Activated naive CD4-positive, alpha-beta T cell treated with anti-CD3 and anti-CD28 coated beads, Interleukin-2, amount 50 U/mL, for 16 hours (primary cell): ENCODE measurements around the gene TOR1AIP2.

Source experiments
- DNase-seq: peaks from one replicate; pipeline ENCODE4 v3.0.0-alpha.2; 2020

The TOR1AIP2 gene

DNA sequence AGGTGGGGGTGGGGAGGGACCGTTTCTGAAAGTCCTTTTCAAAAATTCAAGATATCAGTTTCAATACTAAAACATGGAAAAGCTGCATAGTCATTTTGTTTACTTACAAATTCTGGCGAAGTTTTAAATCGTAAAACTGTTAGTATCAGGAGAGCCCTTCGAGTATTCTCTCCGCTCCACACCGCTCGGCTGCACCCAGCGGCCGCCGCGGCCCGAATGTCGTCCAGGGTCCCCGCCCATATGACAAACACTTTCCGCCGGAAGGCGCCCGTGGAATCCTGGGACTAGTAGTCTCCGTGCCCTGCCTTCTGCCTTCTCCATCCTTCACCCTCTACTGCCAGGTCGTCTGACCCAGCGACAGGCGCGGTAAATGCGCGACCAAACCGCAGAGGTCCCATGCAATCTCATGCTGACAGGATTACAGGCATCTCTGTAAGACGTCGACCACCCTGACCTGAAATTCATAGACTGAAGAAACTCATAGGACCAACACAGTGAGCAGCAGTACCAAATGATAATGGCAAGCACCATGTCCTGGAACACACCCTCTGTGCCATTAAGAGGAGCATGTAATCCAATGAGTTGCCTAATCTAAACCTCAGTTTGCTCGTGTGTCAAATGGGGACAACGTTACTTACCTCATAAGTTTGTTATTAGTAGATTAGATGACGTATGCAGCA is at the start of gene TOR1AIP2:
TSS of gene TOR1AIP2 (minus strand) at position 218 of the 680 bp plus-strand sequence. CDS start 25,138 bp downstream, outside the sequence.
- peak; percentile 87 for DNase-seq

DNA sequence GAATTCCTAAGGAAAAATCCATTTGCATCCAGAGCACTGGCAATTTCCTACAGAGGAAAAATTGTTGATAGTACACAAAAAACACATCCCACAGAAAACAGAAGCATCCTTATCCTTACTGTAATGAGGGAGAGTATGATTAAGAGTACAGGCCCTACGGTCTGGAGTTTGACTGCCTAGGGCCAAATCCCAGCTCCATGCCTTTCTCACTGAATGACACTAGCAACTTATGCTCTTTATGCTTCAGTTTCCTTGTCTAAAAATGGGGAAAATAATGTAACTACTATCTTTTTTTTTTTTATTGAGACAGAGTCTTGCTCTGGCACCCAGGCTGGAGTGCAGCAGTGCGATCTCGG is 49.2 kb upstream of the TOR1AIP2 start:
- no peak for DNase-seq

DNA sequence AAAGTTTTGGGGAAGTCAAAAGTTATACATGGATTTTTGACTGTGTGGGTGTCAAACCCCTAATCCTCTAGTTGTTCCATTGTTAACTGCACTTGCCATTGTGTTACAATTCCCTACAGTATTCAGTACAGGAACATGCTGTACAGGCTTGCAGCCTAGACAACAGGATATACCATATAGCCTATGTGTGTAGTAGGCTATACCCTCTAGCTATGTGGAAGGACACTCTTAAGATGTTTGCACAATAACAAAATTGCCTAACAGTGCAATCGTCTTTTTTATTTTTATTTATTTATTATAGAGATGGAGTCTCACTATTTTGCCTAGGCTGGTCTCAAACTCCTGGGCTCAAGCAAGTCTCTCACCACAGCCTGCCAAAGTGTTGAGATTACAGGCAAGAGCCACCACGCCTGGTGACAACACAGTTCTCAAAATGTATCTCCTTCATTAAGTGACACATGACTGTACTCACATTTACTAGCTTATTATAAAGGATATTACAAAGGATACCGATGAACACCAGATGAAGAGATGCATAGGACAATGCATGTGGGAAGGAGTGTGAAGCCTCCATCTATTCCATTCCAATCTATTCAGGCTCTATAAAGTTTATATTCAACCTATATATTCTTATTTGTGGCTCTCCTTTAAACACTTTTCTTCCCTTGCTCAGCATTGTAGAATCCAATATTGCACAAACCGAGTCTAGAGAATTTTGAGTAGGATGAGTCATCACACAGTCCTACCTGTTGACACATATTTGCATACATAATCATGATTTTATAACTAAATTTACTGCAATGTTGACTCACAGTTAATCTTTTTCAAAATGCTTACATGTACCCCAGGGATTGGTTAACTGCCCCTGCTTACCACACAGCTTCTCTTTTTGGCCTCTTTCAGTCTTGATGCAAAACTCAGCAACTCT is 48.6 kb upstream of the TOR1AIP2 start:
- DNase-seq = no peak

DNA sequence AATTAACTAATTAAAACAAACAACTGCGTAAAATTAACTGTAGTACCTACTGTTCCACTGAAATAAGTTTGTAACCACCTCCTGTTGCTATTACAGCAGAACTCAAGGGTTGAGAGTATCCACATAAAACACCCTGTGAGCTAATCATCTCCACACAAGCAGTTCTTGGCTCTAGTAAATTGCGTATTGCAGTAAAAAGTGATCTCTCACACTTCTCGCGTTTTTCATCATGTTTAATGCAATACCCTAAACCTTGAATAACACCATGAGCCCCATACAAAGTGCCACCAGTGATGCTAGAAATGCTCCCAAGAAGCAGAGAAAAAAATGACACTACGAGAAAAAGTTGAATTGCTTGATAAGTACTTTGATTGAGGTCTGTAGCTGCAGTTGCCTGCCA is 47.7 kb upstream of the TOR1AIP2 start:
- no peak for DNase-seq

DNA sequence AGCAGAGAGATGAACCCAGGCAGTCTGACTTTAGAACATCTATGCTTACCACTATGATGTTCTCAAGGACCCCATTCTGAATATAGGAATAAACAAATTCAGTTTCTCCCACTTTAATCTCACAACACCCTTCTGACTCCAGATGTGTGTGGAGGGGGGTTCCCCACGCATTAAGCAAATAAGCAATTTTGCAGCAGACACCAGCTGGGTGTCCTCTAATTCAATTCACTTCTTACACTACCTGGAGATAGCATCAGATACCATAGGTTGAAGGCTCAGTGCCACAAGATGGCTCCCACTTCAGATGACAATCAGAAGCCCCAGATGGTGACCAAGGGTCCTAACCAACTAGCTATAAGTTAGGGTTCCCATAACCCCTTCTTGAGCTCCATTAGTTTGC is 46.7 kb upstream of the TOR1AIP2 start:
- DNase-seq = no peak

DNA sequence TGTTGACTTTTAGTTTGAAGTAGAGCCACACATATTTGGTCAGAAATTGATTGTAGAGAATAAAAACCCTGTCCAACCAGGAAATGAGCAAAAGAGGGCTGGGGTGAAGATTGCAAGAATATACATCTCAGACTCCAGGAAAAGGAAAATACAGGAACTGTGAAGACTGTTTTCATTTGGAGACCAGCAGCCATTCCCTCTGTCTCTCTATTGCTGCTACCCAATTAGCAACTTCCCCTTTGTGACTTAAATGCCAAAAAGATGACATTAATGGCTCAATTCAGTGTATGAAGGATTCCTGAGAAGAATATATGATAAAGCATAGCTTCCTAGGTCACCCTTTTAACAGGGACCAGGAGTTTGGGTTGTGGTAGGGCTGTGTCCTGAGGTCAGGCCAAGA is 45.4 kb upstream of the TOR1AIP2 start:
- DNase-seq = no peak

DNA sequence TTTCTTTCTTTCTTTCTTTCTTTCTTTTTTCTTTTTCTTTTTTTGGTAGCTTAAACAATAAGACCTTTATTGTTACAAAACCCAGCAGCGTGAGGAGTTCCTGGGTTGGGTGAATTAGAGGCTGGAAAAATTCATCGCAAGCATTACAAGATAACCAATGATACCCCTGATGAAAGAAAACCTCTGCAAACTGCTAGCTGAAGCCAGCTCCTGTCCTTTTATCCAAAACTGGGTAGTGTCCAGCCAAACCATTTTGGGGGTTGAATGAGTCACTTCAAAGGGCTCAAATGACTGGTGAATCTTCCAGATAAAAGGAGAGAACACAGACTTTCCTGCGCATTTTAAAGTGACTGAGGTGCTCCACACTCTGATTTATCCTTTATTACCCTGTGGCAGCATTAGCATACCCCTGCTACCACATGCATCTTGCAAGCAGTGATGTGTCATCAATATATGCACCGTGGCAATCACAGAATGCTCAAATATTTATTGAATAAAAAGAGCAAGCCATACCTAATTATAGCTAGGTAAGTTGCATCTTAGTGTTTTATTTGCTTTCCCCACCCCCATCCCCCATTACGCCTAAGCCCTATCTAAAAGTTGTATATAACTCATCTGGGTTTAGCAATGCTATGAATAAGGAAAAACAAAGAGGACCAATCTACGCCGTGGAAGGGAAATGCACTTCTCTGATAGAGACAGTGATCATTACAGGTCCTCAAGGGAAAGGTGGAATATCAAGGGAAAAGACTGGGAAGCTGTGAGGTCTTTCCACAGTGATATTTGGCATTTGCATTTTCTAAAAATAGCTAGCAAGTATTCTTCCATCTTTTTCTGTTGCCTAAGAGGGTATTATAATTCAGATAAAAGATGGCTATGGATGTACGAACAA is 44.6 kb upstream of the TOR1AIP2 start:
- no peak for DNase-seq

DNA sequence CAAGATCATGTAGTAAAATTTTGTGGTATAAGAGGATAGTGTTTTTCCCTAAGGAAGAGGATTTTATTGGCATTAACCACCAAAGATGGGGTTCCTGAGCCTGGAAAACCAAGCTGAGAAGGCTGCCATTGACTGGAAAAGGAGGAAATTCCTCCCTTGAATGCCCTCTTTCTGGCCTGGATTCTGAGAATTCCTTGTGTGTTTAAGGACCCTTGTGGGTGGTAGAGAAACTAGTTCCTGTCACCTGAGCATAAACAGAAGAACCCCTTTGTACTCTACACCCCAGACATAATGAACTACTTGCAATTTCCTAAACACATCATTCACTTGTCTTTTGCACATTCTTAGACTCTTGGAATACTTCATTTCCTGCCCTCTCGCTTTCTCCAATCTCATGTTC is 43.9 kb upstream of the TOR1AIP2 start:
- no peak for DNase-seq

DNA sequence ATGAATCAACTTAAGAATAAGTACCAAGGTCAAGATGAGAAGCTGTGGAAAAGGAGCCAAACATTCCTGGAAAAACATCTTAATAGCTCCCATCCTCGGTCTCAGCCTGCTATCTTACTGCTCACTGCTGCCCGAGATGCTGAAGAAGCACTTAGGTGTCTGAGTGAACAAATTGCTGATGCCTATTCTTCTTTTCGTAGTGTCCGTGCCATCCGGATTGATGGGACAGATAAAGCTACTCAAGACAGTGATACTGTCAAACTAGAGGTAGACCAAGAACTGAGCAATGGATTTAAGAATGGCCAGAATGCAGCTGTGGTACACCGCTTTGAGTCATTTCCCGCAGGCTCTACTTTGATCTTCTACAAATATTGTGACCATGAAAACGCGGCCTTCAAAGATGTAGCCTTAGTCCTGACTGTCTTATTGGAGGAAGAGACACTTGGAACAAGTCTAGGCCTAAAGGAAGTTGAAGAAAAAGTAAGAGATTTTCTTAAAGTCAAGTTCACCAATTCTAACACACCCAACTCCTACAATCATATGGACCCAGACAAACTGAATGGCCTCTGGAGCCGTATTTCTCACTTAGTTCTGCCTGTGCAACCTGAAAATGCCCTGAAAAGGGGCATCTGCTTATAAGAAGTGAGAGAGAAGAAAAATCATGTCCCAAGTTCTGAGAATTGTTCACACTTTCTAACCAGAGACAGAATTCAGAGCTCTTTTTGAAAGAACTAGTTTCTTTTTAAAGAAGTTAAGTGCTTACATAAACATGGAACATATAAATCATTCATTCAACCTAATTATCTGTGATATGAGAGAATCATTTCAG is 40.2 kb upstream of the TOR1AIP2 start:
- DNase-seq = no peak

DNA sequence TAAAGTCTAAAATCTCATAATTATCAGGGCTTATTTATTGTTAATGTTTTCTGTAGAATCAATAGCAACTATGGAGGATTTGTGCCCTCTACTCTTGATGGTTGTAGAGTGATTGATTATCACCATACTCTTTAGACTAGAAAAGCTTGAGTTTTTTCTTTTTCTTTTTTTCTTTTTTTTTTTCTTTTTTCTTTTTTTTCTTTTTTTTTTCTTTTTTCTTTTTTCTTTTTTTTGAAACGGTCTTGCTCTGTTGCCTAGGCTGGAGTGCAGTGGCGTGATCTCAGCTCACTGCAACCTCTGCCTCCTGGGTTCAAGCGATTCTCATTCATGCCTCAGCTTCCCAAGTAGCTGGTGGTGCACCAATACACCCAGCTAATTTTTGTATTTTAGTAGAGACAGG is 34.2 kb upstream of the TOR1AIP2 start:
- no peak for DNase-seq

DNA sequence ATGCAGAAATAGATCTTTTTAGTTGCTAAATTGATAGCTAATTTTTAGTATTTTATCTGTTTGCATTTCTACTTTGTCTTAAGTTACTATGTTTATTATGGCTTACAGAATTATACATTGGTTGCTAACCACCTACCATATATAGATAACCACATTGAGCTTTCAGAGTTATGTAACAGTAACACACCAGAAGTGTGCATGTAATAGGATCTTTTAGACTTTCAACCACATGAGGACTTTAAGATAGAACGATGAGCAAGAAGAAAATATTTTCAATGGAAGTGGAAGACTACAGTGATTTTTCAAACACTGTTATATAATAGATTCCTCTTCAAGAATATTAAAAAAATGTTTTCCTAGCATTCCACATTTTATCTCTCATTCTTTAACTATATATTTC is 33.3 kb upstream of the TOR1AIP2 start:
- no peak for DNase-seq

DNA sequence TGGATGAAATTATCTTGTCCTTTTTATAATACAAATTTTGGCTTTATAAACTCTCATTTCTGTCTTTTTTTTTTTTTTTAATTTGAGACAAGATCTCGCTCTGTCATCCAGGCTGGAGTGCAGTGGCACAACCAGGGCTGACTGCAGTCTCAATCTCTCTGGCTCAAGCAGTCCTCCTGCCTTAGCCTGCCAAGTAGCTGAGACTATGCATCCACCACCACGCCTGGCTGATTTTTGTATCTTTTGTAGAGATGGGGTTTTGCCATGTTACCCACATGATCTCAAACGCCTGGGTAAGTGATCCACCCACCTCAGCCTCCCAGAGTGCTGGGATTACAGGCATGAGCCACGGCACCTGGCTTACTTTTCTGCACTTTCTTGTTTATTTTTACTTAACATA is 12.0 kb upstream of the TOR1AIP2 start:
- no peak for DNase-seq

DNA sequence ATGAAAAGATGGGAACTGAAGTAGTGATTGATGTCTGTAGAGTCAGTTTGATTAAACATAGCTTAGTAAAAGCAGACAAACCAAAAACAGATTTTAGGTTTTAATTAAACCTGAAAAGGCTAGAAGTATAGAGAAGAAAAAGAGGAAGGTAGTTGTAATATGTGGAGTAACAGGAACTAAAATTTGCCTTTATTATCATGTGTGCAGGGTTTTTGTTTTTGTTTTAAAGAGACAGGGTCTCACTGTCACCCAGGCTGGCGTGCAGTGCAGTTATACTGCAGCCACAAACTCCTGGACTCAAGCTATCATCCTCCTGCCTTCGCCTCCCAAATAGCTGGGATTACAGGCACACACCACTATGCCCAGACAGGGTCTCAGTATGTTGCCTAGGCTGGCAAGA is 10.5 kb upstream of the TOR1AIP2 start:
- DNase-seq = no peak

DNA sequence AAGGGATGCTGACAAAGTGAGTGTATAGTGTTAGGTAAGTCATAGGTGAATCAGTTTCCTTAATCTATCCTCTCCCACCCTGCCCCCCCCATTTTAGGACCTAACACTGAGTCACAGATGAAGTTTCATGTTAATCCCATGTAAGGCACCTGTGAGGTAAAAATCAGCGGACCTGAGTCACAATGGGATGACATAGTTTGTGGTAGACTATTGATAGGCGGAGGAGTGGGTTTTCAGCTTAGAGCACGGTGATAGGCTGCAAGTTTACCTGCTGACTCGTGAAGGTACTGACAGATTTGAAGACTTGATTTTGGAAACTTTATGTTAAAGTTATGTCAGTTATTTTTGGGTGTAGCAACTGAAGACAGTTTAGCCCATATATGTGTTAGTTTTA is 6.1 kb upstream of the TOR1AIP2 start:
- DNase-seq = peak; percentile 63

DNA sequence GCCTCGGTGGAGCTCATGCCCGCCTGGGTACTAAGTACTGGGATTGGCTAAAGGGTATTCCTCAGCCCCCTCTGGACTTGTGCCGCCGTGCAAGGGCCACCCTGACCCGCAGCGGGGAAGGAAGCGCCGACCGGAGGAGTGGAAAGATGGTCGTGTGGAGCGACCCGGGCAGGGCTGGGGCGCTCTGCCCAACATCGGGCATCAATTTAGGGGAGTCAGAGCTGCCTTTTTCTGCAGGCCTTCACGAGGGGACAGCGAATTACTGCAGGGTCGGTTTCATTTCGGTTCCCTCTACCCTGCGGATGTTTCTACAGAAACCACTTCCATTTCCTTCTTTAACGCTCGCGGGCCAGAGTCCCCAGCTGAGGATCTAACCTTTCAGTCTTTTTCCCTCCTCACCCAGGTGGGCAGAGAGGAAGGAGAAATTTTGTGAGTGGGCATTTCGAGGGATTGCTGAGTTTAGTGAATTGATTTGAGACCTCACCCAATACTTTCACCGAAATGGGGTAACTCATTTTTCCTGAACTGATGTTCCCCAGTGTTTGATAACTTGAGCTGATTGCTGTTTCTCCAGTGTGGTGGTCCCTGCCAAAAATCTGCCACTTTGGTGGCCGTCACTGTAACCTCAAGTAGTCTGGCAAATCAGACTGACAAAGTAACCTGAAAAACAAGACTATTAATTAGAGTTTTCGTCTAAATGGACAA is 5.6 kb upstream of the TOR1AIP2 start:
- no peak for DNase-seq

DNA sequence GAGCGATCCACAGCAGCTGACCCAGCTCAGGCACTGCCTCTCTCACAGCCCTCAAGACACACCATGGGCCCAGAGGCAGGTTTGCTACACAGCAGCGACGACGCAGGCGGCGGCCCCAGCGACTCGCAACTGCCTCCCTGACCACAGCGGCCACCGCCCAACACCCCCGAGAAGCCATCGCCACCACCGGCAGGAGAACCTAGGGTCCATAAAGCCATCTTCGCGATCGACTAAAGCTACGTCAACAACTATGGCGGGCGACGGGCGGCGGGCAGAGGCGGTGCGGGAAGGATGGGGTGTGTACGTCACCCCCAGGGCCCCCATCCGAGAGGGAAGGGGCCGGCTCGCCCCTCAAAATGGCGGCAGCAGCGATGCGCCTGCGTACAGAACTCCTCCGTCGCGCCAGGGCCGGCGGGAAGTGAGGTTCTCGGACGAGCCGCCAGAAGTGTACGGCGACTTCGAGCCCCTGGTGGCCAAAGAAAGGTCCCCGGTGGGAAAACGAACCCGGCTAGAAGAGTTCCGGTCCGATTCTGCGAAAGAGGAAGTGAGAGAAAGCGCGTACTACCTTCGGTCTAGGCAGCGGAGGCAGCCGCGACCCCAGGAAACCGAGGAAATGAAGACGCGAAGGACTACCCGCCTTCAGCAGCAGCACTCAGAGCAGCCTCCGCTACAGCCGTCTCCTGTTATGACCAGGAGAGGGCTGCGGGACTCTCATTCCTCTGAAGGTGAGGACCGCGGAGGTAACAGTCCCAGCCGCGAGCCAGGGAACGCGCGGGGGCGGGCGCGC is 4.8 kb upstream of the TOR1AIP2 start, which contains the start of gene TOR1AIP1:
TSS of gene TOR1AIP1 (plus strand) at position 33 of the 787 bp plus-strand sequence. CDS start at position 251, 218 bp downstream.
- peak; percentile 97 for DNase-seq

DNA sequence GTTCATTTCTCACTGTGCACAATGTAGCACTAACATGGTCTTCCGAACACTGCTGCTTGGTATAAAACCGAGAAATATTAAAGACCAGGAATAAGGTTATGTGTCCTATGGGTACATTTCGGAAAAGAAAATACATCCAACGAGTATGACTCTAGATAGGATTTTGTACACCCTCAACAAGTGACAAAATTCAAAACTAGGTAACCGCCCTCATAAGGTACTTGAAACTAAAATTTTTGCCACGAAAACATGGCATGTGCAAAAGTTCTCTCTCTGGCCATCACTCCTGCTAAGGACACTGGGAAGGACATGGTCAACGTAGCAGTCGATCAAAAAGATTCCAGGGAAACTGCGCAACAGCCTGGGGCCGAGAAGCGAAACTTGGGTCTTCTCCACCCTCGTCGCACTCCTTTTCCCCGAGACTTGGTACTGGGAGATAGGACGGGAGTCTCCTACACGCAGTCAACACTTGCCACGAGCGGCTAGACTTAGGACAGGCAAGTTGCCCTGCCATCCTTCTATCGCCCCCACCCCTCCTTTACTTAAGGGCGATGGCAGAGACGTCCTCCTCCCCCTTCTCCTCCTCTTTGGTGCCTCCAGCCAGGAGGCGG is 4.1 kb upstream of the TOR1AIP2 start:
- DNase-seq = no peak

DNA sequence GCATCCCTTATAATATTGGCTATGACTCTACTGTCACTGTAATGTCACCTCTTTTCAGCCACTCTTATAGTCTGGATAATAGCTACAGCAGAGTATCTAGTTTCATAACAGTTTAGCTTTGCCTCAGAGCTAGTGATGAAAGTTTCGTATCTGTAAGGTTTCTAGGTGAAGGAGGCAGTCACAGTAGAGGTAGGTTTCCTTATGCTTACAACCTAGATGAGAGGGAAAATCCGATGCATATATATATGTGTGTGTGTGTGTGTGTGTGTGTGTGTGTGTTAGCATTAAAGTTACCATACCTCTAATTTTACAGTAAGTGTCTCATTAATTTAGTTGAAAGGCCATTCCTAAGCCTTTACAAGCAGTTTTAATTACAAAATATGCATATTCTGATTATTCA is 2.2 kb upstream of the TOR1AIP2 start:
- no peak for DNase-seq

DNA sequence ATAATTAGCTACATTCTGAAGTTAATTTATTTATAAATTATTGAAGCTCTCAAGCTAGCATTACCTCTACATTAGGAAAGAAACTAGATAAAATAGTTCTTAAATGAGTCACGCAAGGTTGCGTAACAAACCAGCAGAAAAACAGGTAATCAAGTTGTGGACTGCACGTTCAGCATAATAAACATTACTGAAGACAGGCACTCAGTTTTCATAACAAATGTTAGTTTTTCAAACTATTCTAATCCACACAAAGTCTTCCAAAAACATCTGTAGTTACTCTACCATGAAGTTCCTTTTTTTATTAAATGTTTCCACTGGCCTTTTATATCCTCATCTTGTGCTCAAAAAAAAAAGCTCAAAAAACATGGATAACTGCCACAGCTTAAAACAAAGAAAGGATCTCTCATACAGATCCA is 1.3 kb downstream of the TOR1AIP2 start:
- no peak for DNase-seq

DNA sequence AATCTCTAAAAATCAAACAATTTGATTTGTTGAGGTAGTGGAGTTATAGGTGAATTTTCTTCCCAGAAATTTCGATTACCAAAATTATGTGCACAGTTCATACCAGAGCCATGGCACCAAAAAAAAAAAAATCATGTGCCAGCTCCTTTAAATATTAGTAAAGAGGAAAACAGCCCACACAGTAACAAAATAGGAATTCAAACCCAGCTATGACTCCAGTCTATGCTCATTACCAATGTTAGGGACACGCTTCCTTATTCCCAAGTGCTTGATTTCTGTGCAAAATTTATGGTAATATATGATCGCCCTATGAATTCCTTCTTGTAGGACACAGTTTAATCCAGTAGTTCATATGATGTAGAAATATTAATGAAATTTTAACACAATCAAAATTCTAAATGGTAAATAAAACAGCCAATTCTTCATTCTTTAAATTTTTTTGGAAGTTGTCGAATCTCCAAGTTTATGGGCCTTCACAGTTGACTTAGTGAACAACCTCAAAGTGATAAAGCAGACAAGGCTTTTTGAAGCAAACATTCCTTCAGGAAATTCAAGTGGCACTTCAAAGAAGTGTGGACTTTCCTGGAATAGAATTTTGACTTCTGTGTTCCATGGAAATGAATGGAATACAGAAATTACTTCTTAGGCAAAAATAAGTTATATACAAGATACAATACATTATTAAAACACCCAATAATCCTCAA is 1.9 kb downstream of the TOR1AIP2 start:
- DNase-seq = no peak
